A673 (cell line): ENCODE results near the gene RDX. TPM values are rescaled to one million over a fixed set of nuclear protein-coding genes. Genes with fewer than 3 reads are reported as not detected.

Experiments
- BruUV-seq: library from RNA; stranded (reverse); fragments of 400-500 nt; replicated peaks from 2 replicates; lab custom pipeline; 2021; lab: Mats Ljungman, UMichigan
- CTCF ChIA-PET: fragments of 300-600 bp; sonication (Branson Sonifier 250); formaldehyde crosslinking; loops from one replicate; lab custom pipeline; 2022; ENCODE audit warnings: antibody characterized with exemption; lab: Charles Lee
- POLR2A ChIA-PET: fragments of 300-600 bp; sonication (Branson Sonifier 250); formaldehyde crosslinking; loops from one replicate; lab custom pipeline; 2022; ENCODE audit warnings: antibody characterized with exemption; ENCODE audit not compliant: low non-redundant PET; lab: Charles Lee
- DNase-seq: peaks from one replicate; pipeline ENCODE4 v3.0.0-alpha.2; 2015; ENCODE audit warnings: low spot score
- H3K27ac ChIP-seq: fragments of 200-600 bp; sonication (generic); 2 replicates; pipeline ENCODE4 v1.5.1; 2016; ENCODE audit warnings: mixed run types, low read depth, mild to moderate bottlenecking, mixed read lengths, antibody characterized with exemption, low read length; ENCODE audit not compliant: poor library complexity, severe bottlenecking
- H3K27me3 ChIP-seq: fragments of 200-600 bp; sonication (generic); replicated peaks from 2 replicates; pipeline ENCODE4 v1.6.1; 2017; ENCODE audit warnings: mixed run types, low read depth, mild to moderate bottlenecking, mixed read lengths, antibody characterized with exemption, low read length; ENCODE audit not compliant: insufficient read depth, poor library complexity
- H3K36me3 ChIP-seq: fragments of 200-600 bp; sonication (generic); 2 replicates; pipeline ENCODE4 v1.6.1; 2016; ENCODE audit warnings: mixed run types, mild to moderate bottlenecking, mixed read lengths, antibody characterized with exemption, low read length; ENCODE audit not compliant: insufficient read depth, poor library complexity, severe bottlenecking
- H3K4me1 ChIP-seq: fragments of 200-600 bp; sonication (generic); 2 replicates; pipeline ENCODE4 v1.6.1; 2017; ENCODE audit warnings: mixed run types, mild to moderate bottlenecking, mixed read lengths, antibody characterized with exemption, low read length; ENCODE audit not compliant: insufficient read depth, poor library complexity, severe bottlenecking
- H3K4me3 ChIP-seq: fragments of 200-600 bp; sonication (generic); 2 replicates; pipeline ENCODE4 v1.5.1; 2016; ENCODE audit warnings: low read depth, mixed run types, mild to moderate bottlenecking, mixed read lengths, low read length; ENCODE audit not compliant: poor library complexity, severe bottlenecking
- H3K9me3 ChIP-seq: fragments of 200-600 bp; sonication (generic); 2 replicates; pipeline ENCODE4 v1.6.1; 2016; ENCODE audit warnings: mixed run types, low read depth, mild to moderate bottlenecking, mixed read lengths, antibody characterized with exemption, low read length; ENCODE audit not compliant: poor library complexity, severe bottlenecking
- CTCF ChIP-seq: fragments of 300-800, 200-600 bp; sonication (generic); conservative IDR thresholded peaks from 2 replicates; pipeline ENCODE4 v1.5.1; 2017; ENCODE audit warnings: low read depth, mild to moderate bottlenecking, antibody characterized with exemption, low read length, moderate library complexity, mixed read lengths
- EZH2 ChIP-seq: fragments of 200-600 bp; sonication (generic); IDR thresholded peaks from 2 replicates; pipeline ENCODE4 v1.6.1; 2017; ENCODE audit warnings: borderline replicate concordance, low read depth, mild to moderate bottlenecking, mixed read lengths, antibody characterized with exemption, low read length; ENCODE audit not compliant: poor library complexity, severe bottlenecking
- intact Hi-C: fragments of 100-400 bp; cut with micrococcal nuclease; formaldehyde crosslinking; loops from one replicate; pipeline ENCODE4 v1.10.0; 2022; ENCODE audit not compliant: unreplicated experiment
- total RNA-seq: library from RNA; stranded (reverse); gene quantifications from 2 replicates; pipeline ENCODE4 v1.2.3, GENCODE V29; 2021

RDX gene
- total RNA-seq, 1 experiment from 2014 or later, result 395 TPM

- H3K27ac ChIP-seq, result peak overlapping the region; percentile 35
- peaks cover 94% of the 10 kb centered on the region for H3K36me3 ChIP-seq
- H3K4me1 ChIP-seq, result peaks cover 12% of the 10 kb centered on the region
- no peaks in the 10 kb centered on the region for H3K27me3 ChIP-seq
- intact Hi-C loops, result no loop called here
- TF ChIP-seq CTCF, result no peak
- no peak for TF ChIP-seq EZH2
- H3K4me3 ChIP-seq, result no peak overlapping the region
- no peaks in the 10 kb centered on the region for H3K9me3 ChIP-seq
- ChIA-PET POLR2A (no interaction called here), CTCF (interaction anchor here (0.7 kb wide), 2 partner anchors 11 to 1663 kb away, joined by 5 to 8 read pairs; no protein-coding TSS in a partner anchor)
- no peak for DNase-seq
- BruUV-seq, result no TSS peak
Measured at GRCh38 chr11:110250168-110250567, 46.2 kb downstream of the RDX start.

GRCh38 chr11:110249766-110250165, 46.6 kb downstream of the RDX start:
- H3K9me3 ChIP-seq, result no peaks in the 10 kb centered on the region
- intact Hi-C loops, result no loop called here
- POLR2A ChIA-PET, result no interaction called here
- H3K27ac ChIP-seq, result peak overlapping the region; percentile 35
- DNase-seq, result no peak
- no TSS peak for BruUV-seq
- H3K4me3 ChIP-seq, result no peak overlapping the region
- CTCF ChIA-PET, result interaction anchor here (0.7 kb wide), 2 partner anchors 11 to 1663 kb away, joined by 5 to 8 read pairs; no protein-coding TSS in a partner anchor
- H3K4me1 ChIP-seq, result peaks cover 12% of the 10 kb centered on the region
- no peaks in the 10 kb centered on the region for H3K27me3 ChIP-seq
- peaks cover 94% of the 10 kb centered on the region for H3K36me3 ChIP-seq
- no peak for TF ChIP-seq CTCF
- TF ChIP-seq EZH2, result no peak

- intact Hi-C loops, result no loop called here
- H3K9me3 ChIP-seq, result no peaks in the 10 kb centered on the region
- no peaks in the 10 kb centered on the region for H3K27me3 ChIP-seq
- CTCF ChIA-PET, result no interaction called here
- H3K36me3 ChIP-seq, result peaks cover 94% of the 10 kb centered on the region
- no peak overlapping the region for H3K4me3 ChIP-seq
- no peak overlapping the region for H3K27ac ChIP-seq
- POLR2A ChIA-PET, result no interaction called here
- DNase-seq, result peak; percentile 23
- TF ChIP-seq CTCF, result peak; percentile 63
- TF ChIP-seq EZH2, result no peak
- H3K4me1 ChIP-seq, result peaks cover 12% of the 10 kb centered on the region
- no TSS peak for BruUV-seq
Measured at GRCh38 chr11:110249066-110249465, 47.3 kb downstream of the RDX start.
